ENCODE results near the gene FCGR2B.
"Not testable (repeated sequence)": the region's sequence is repeated elsewhere in the genome, so short reads cannot be mapped to it uniquely, and the experiment has no call there.

- not testable (repeated sequence) for TF ChIP-seq EZH2phosphoT487, CTCF, EZH2 (IDR thresholded peaks at IDR 0.05)
Observed at GRCh38 chr1:161621181-161622000, 41.6 kb upstream of the FCGR2B start.

Measured in neural progenitor cell (in vitro differentiated cells).